Activated B cell treated with CpG ODN at 0.5 μM for 24 hours (primary cell): ENCODE data around the gene ID4. TPM values are rescaled to one million over a fixed set of nuclear protein-coding genes. Genes with fewer than 3 reads are reported as not detected.

Experiments used
- ATAC-seq: fragments of 200-7000 bp; cut with Tn5 transposase; one replicate; pipeline ENCODE4 v1.10.0; 2021; ENCODE audit warnings: low read depth, mild to moderate bottlenecking, moderate library complexity
- CTCF ChIA-PET: fragments of 350-600 bp; sonication (Branson Sonifier 250); formaldehyde crosslinking; loops from one replicate; lab custom pipeline; 2021; ENCODE audit warnings: antibody characterized with exemption; lab: Charles Lee
- POLR2A ChIA-PET: fragments of 350-600 bp; sonication (Branson Sonifier 250); formaldehyde crosslinking; loops from one replicate; lab custom pipeline; 2021; ENCODE audit warnings: antibody characterized with exemption; lab: Charles Lee
- DNase-seq: peaks from one replicate; pipeline ENCODE4 v3.0.0; 2022
- H3K27ac Mint-ChIP-seq: one replicate; pipeline ENCODE4 v1.8.0; 2020; ENCODE audit warnings: mixed read lengths
- H3K27me3 Mint-ChIP-seq: one replicate; pipeline ENCODE4 v1.8.0; 2021; ENCODE audit warnings: mixed read lengths
- H3K36me3 Mint-ChIP-seq: one replicate; pipeline ENCODE4 v1.8.0; 2021; ENCODE audit warnings: low read depth, mixed read lengths
- H3K4me1 Mint-ChIP-seq: one replicate; pipeline ENCODE4 v1.8.0; 2021; ENCODE audit warnings: mixed read lengths
- H3K4me3 Mint-ChIP-seq: one replicate; pipeline ENCODE4 v1.8.0; 2020; ENCODE audit warnings: mild to moderate bottlenecking, mixed read lengths
- H3K9me3 Mint-ChIP-seq: one replicate; pipeline ENCODE4 v1.8.0; 2020; ENCODE audit warnings: mixed read lengths
- CTCF ChIP-seq: fragments of 200-600 bp; IDR thresholded peaks from one replicate; pipeline ENCODE4 v1.8.0; 2022; ENCODE audit warnings: antibody characterized with exemption, mild to moderate bottlenecking
- intact Hi-C: fragments of 100-400 bp; cut with micrococcal nuclease; formaldehyde crosslinking; loops from one replicate; pipeline ENCODE4 v1.15.1; 2024
- total RNA-seq: library from RNA; stranded (reverse); gene quantifications from 2 replicates; pipeline ENCODE4 v1.2.3, GENCODE V29; 2022

Gene ID4
- total RNA-seq, 1 donor from 2014 or later = not detected

DNA sequence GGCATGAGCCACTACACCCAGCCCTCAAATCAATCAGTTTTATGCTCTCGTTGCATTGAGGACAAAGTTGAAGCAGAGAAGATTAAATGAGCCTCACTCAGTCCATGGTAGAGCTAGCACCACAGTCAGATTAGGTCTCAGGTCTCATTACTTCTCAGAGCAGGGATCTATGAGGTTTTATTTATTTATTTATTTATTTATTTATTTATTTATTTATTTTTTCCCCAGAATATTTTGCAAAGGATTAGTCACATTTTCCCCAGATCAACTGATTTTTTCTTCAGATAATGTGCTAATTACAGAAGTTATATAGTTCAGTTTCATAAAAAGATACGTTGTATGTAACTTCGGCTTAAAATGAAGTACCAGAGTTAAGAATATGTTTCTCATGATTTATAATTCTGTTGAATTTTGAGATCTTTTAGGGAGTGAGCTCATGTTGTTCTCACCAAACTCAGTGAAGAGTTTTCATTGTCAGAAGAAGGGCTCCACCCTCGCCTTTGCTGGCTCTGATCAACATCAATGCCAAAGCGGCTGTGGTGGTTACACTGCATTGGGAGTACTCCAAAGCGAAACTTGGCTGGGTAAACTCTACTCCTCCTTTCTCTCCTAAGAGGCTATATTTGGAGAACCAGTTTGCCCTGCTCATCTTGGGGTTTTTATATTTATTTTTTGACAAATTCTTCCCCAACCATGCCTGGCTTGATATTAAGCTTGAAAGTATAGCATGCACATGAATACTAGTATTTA, 12.9 kb upstream of the ID4 start:
- no peak for DNase-seq
- CTCF ChIA-PET = no interaction called here

GRCh38 chr6:19827247-19827646, 9.9 kb upstream of the ID4 start:
- ATAC-seq = no peak
- Mint-ChIP-seq H3K9me3 (peaks cover 12% of the 10 kb centered on the region), H3K36me3 (no peaks in the 10 kb centered on the region), H3K27ac (no peak overlapping the region), H3K4me3 (no peak overlapping the region), H3K27me3 (no peaks in the 10 kb centered on the region), H3K4me1 (no peaks in the 10 kb centered on the region)
- POLR2A ChIA-PET = no interaction called here
- no peak for TF ChIP-seq CTCF
- CTCF ChIA-PET = no interaction called here
- DNase-seq = no peak
- intact Hi-C loops = no loop called here

More for the DNA sequence above, 12.9 kb upstream of the ID4 start:
- no peak for ATAC-seq
- Mint-ChIP-seq H3K27ac (no peak overlapping the region), H3K4me3 (no peak overlapping the region), H3K36me3 (no peaks in the 10 kb centered on the region), H3K27me3 (no peaks in the 10 kb centered on the region), H3K4me1 (no peaks in the 10 kb centered on the region), H3K9me3 (peaks cover 12% of the 10 kb centered on the region)
- POLR2A ChIA-PET = no interaction called here
- no peak for TF ChIP-seq CTCF
- intact Hi-C loops = no loop called here

DNA sequence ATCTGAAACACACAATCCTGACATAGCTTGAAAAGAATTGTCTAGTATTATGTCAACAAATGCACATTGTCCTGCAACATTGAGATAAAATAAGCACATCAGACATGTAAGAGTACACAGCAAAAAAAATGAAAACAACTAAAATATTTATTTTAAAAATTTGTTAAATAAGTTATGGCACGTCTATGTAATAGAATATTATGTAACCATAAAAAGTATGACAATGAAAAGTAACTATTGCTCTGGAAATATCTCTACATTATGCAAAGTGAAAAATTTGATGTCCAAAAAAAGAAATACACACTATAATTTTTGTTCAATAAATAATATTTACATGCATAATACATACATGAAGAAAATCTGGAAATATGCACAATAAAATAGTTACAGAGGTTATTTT, 9.3 kb upstream of the ID4 start:
- intact Hi-C loops = no loop called here
- H3K27me3 Mint-ChIP-seq = no peaks in the 10 kb centered on the region
- no peaks in the 10 kb centered on the region for H3K36me3 Mint-ChIP-seq
- DNase-seq (no peak), ATAC-seq (no peak)
- H3K4me1 Mint-ChIP-seq = no peaks in the 10 kb centered on the region
- H3K9me3 Mint-ChIP-seq = peaks cover 11% of the 10 kb centered on the region
- ChIA-PET CTCF (no interaction called here), POLR2A (no interaction called here)
- no peak overlapping the region for H3K27ac Mint-ChIP-seq
- no peak overlapping the region for H3K4me3 Mint-ChIP-seq
- TF ChIP-seq CTCF = no peak

DNA sequence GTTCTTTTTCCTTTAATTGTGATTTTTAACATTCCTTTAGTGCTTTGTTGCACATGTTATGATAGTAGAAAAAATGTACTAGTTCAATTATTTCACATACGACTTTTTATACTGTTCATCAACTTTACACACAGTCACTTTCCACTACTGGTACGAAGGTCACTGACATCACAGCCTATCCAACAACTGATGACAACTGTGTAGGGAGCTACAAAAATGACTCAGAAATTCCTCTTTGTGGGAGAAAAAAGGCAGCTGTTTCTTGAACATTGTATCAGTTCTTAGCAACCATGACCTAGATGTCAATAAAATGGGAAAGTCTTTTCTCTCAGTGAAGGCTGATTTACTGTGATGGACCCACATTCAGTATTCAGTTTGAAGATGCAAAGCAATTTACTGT, 7.0 kb upstream of the ID4 start:
- ChIA-PET CTCF (no interaction called here), POLR2A (no interaction called here)
- DNase-seq (no peak), ATAC-seq (no peak)
- intact Hi-C loops = no loop called here
- H3K9me3 Mint-ChIP-seq = peaks cover 9% of the 10 kb centered on the region
- no peak overlapping the region for H3K27ac Mint-ChIP-seq
- H3K36me3 Mint-ChIP-seq = no peaks in the 10 kb centered on the region
- H3K4me3 Mint-ChIP-seq = no peak overlapping the region
- H3K27me3 Mint-ChIP-seq = peaks cover 11% of the 10 kb centered on the region
- no peaks in the 10 kb centered on the region for H3K4me1 Mint-ChIP-seq
- TF ChIP-seq CTCF = no peak

DNA sequence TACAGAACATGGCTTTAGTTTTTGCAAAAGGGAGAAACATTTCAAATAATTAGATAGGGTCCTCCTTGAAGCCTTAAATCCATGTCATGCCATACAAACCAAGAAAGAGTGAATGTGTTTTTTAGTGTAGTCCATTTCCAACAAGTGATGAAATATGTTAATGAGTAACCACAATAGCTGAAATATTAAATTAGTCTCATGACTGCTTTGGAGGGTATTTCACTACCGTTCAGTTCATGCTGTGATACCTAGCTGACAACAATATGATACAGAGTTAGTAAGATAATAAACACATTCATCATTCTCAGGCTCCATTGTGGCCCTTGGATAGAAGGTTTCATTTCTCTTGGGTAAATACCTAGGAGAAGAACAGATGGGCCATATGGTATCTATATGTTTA, 5.8 kb upstream of the ID4 start:
- ChIA-PET POLR2A (no interaction called here), CTCF (no interaction called here)
- no peaks in the 10 kb centered on the region for H3K4me1 Mint-ChIP-seq
- ATAC-seq (no peak), DNase-seq (no peak)
- H3K27ac Mint-ChIP-seq = no peak overlapping the region
- intact Hi-C loops = no loop called here
- peaks cover 20% of the 10 kb centered on the region for H3K27me3 Mint-ChIP-seq
- peaks cover 14% of the 10 kb centered on the region for H3K9me3 Mint-ChIP-seq
- no peak for TF ChIP-seq CTCF
- no peaks in the 10 kb centered on the region for H3K36me3 Mint-ChIP-seq
- no peak overlapping the region for H3K4me3 Mint-ChIP-seq
